H7 (cell line): ENCODE measurements around the gene ALOX15B. TPM values are rescaled to one million over a fixed set of nuclear protein-coding genes. Genes with fewer than 3 reads are reported as not detected.

Experiments used
- DNase-seq: peaks from one replicate; pipeline ENCODE4 v3.0.0; 2012
- H3K27me3 ChIP-seq: 2 replicates; pipeline ENCODE4 v1.6.0; 2011; ENCODE audit warnings: mild to moderate bottlenecking, low read length; ENCODE audit not compliant: control insufficient read depth, insufficient read depth
- H3K36me3 ChIP-seq: replicated peaks from 2 replicates; pipeline ENCODE4 v1.5.1; 2011; ENCODE audit warnings: low read length; ENCODE audit not compliant: control insufficient read depth, insufficient read depth
- H3K4me3 ChIP-seq: 2 replicates; pipeline ENCODE4 v1.5.1; 2011; ENCODE audit warnings: low read depth, mild to moderate bottlenecking, control low read depth, low read length, moderate library complexity; ENCODE audit not compliant: insufficient read depth
- total RNA-seq: library from RNA; depleted of rRNA; stranded (reverse); fragments of >200 nt; shearing (Covaris generic); gene quantifications from 2 replicates; pipeline ENCODE4 v1.2.3, GENCODE V29; 2014

Gene ALOX15B
- total RNA-seq, 1 experiment from 2014 or later = not detected

DNA sequence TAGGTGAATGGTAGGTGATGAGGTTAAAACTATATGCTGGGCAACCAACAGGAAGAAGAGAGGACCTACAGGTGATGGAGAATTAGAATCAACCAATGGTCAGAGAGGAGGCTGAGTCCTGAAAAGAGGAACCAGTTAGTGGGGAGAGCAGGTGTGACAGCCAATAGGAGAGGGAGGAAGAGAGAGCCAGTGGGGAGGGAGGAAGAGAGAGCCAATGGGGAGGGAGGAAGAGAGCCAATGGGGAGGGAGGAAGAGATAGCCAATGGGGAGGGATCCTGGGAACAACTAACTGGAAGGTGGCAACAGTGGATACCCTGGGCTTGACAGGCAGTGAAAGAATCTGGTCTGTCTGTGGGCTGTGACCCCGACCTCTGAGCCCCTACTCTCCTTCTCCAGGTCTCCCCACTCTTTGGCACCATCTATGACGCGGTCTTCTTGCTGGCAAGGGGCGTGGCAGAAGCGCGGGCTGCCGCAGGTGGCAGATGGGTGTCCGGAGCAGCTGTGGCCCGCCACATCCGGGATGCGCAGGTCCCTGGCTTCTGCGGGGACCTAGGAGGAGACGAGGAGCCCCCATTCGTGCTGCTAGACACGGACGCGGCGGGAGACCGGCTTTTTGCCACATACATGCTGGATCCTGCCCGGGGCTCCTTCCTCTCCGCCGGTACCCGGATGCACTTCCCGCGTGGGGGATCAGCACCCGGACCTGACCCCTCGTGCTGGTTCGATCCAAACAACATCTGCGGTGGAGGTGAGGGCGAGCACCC, 32.7 kb upstream of the ALOX15B start:
- Histone ChIP-seq H3K27me3 (peaks cover 34% of the 10 kb centered on the region), H3K36me3 (no peaks in the 10 kb centered on the region), H3K4me3 (no peak overlapping the region)
- DNase-seq = peak; percentile 73

DNA sequence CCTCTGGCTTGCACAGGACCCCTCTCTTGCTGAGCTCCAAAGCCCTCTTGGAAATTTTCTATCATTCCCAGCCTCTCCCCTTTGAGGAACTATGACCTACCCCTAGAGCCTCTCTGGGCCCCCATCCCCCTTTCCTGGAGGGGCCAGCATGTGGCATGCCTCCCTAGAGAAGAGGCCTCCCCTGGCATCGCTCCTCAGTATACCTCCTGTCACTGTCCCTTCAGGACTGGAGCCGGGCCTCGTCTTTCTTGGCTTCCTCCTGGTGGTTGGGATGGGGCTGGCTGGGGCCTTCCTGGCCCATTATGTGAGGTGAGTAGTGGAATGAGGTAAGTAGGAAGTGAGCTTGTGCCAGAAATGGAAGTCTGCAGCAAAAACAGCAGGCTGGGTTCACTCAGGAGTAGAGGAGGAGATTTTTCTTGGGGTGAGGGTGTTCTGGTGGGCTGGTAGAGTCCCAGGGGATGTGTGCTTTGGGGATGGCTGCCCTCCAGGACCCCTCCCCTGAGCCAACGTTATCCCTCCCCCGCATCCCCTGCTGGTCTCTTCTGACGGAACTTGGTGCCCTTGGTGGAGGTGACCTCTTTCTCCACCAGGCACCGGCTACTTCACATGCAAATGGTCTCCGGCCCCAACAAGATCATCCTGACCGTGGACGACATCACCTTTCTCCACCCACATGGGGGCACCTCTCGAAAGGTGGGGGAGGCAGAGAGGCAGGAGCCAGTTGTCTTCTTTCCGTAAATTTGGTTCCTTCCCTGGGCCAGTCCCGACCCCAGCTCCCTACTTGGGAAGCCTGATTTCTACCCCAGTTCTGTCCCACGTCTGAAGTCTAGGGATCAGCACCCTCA, 31.8 kb upstream of the ALOX15B start:
- H3K36me3 ChIP-seq = no peaks in the 10 kb centered on the region
- H3K27me3 ChIP-seq = peaks cover 28% of the 10 kb centered on the region
- H3K4me3 ChIP-seq = no peak overlapping the region
- no peak for DNase-seq

DNA sequence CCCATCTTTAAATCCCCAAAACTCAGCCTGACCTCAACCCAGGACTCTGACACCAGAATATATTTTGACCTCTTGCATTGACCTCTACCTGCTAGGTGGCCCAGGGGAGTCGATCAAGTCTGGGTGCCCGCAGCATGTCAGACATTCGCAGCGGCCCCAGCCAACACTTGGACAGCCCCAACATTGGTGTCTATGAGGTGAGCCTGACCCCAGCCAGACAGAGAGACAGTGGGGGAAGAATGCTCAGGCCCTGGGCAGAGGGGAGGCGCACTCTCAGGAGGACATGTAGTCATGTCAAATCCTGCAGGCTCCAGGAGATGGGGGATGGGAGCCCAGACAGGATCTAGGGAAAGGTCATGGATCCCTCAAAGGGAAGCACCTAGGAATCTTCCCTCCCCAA, 31.0 kb upstream of the ALOX15B start:
- peaks cover 21% of the 10 kb centered on the region for H3K27me3 ChIP-seq
- no peaks in the 10 kb centered on the region for H3K36me3 ChIP-seq
- no peak for DNase-seq
- H3K4me3 ChIP-seq = no peak overlapping the region

DNA sequence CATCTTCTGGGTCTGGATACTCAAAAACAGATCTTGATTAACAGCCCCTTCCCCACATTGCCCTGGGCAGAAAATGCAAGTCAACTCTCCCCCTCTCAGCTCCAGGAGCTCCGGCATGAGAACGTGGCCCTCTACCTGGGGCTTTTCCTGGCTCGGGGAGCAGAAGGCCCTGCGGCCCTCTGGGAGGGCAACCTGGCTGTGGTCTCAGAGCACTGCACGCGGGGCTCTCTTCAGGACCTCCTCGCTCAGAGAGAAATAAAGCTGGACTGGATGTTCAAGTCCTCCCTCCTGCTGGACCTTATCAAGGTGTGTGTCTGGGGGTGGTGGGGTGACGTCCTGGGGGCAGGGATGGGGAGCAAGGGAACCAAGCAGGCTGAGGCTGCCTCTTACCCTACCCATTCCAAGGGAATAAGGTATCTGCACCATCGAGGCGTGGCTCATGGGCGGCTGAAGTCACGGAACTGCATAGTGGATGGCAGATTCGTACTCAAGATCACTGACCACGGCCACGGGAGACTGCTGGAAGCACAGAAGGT, 26.7 kb upstream of the ALOX15B start:
- Histone ChIP-seq H3K36me3 (no peaks in the 10 kb centered on the region), H3K27me3 (peaks cover 26% of the 10 kb centered on the region), H3K4me3 (no peak overlapping the region)
- peak; percentile 18 for DNase-seq

DNA sequence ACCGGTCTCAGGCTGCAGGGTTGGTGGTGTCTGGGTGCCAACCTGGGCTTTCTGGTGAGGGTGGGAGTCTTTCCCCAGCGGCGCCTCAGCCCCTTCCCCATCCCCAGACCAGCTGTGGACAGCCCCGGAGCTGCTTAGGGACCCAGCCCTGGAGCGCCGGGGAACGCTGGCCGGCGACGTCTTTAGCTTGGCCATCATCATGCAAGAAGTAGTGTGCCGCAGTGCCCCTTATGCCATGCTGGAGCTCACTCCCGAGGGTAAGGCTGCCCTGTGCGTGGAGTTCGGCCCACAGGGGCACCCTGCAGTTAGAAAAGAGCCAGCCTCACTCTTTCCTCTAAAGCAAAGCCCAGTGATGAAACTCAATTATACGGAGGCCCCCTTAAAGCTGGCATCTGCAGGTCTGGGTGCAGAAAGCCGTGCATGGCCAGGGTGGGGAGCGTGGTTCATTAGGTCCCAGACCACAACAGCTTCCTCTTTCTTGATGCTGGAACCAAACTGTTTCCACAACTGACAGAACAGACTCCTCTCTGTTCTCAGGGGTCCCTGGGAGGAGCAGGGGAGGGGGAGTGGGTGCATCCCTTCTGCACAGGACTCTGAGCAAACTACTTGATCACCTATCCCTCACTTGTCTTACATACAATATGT, 25.7 kb upstream of the ALOX15B start:
- peak; percentile 35 for DNase-seq
- H3K4me3 ChIP-seq = no peak overlapping the region
- peaks cover 26% of the 10 kb centered on the region for H3K27me3 ChIP-seq
- H3K36me3 ChIP-seq = no peaks in the 10 kb centered on the region

DNA sequence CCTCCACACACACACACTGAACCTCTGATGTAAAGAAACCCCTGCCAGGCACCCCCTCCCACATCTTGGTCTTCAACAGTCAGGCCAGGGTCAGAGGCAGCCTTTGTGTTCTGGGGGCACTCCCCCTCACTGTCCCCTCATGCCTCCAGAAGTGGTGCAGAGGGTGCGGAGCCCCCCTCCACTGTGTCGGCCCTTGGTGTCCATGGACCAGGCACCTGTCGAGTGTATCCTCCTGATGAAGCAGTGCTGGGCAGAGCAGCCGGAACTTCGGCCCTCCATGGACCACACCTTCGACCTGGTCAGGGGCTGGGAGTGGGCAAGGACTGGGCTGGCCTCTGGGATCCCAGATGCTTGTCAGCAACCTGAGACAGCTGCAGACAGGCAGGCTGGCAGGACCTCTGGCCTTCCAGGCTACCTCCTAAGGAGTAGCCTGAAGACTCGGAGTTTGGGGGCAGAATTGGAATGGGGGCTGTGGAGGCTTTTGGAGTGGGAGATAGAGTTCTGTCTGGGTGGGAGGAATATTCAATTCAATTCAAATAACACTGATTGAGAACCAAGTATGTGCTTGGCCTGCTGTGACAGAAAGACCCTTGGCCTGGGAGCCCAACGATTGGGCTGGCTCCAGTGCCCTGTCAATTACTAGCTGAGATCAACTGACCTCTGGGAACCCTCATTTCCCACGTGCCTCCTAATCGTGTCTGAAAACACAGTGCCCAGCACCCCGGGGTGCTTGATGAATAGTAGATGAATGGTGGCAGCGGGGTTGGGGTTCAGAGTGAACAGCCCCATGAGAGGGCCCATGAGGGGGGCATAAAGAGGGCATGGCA, 24.9 kb upstream of the ALOX15B start:
- Histone ChIP-seq H3K36me3 (no peaks in the 10 kb centered on the region), H3K27me3 (peaks cover 26% of the 10 kb centered on the region), H3K4me3 (no peak overlapping the region)
- peak; percentile 10 for DNase-seq

DNA sequence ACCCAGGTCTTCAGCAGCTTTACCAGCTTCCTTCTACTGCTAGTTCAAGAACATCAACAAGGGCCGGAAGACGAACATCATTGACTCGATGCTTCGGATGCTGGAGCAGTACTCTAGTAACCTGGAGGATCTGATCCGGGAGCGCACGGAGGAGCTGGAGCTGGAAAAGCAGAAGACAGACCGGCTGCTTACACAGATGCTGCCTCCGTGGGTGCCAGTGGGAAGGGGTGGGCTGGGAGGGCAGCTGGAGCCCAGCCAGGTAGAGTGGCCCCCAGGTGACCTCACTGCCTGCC, 24.4 kb upstream of the ALOX15B start:
- Histone ChIP-seq H3K27me3 (peaks cover 26% of the 10 kb centered on the region), H3K36me3 (no peaks in the 10 kb centered on the region), H3K4me3 (no peak overlapping the region)
- DNase-seq = no peak

DNA sequence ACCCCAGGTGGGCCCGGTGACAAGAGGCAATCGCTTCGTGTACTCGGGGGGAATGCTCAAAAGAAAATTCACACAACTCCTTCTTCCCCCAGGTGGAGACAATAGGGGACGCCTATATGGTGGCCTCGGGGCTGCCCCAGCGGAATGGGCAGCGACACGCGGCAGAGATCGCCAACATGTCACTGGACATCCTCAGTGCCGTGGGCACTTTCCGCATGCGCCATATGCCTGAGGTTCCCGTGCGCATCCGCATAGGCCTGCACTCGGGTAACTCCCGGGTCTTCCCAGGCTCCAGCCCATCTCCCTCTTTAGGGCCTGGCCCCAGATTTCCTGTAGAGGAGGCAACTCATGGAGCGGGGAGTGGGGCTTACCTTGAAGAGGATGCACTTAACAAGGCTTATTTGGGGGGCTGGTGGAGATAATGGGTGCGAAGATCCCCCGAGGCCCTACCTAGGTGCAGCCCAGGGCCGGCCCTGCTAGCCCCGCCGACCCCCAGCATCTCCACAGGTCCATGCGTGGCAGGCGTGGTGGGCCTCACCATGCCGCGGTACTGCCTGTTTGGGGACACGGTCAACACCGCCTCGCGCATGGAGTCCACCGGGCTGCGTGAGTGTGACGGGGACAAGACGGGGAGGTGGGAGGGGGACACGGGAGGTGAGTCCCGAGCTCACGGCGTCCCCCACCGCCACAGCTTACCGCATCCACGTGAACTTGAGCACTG, 23.5 kb upstream of the ALOX15B start:
- peak overlapping the region; percentile 61 for H3K4me3 ChIP-seq
- DNase-seq = no peak
- no peaks in the 10 kb centered on the region for H3K36me3 ChIP-seq
- H3K27me3 ChIP-seq = peaks cover 26% of the 10 kb centered on the region

DNA sequence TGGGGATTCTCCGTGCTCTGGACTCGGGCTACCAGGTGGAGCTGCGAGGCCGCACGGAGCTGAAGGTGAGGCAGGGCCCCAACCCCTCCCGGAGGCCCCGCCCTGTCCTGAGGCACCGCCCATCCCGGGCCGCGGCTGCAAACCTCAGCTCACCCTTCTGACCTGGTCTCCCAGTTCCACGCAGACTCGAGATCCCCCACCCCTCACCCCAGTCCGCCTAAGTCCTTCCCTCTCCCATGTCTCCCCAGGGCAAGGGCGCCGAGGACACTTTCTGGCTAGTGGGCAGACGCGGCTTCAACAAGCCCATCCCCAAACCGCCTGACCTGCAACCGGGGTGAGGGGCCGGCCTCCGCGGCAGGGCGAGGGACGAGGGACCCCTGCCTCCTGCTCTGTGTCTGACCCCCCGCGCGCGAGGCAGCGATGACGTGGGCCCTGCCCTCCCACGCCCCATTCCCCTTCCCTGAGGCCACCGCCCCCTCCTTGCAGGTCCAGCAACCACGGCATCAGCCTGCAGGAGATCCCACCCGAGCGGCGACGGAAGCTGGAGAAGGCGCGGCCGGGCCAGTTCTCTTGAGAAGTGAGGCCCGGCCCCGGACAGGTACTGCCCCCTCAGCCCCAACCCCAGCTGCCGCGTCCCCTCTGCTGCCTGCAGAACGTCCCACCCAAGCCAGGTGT, 22.8 kb upstream of the ALOX15B start:
- Histone ChIP-seq H3K4me3 (peak overlapping the region; percentile 61), H3K36me3 (no peaks in the 10 kb centered on the region), H3K27me3 (peaks cover 26% of the 10 kb centered on the region)
- DNase-seq = peak; percentile 91

DNA sequence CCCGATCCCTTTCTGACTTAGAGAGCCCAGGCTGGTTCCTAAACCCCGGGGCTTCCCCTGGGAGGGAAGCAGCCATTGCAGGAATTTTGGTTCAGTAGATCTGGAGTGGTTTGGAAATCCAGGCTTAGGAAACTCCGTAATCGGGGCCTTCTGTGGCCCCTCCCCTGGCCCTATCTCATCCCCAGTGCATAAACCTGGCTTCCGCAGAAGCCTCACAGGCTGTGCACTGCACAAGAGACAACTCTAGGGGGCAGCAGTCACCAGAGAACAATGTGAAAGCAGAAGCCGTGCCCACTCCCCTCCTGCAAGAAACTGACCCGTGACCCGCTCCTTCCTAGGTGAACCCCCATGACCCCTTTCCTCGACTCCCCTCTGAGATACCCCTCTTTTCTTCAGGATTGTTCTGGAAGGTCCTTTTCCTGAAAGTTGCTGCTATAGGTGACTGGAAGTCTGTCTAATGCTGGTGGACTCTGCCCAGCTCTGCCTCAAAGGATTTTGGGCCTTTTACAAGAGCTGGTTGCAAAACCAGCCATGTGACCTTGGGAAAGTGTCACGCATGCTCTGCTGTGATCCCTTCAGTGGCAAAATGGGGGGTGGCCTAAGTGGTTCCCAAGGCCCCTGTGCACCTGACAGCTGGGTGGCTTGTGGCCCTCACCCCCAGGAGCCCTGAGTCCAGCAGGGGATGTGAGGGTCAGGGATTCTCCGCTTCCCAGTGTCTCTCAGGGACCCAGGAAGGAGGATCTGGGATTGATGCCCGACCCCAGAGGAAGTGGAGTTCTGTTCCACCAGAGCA, 22.0 kb upstream of the ALOX15B start:
- H3K36me3 ChIP-seq = no peaks in the 10 kb centered on the region
- peak overlapping the region; percentile 61 for H3K4me3 ChIP-seq
- peak; percentile 88 for DNase-seq
- H3K27me3 ChIP-seq = peaks cover 26% of the 10 kb centered on the region

DNA sequence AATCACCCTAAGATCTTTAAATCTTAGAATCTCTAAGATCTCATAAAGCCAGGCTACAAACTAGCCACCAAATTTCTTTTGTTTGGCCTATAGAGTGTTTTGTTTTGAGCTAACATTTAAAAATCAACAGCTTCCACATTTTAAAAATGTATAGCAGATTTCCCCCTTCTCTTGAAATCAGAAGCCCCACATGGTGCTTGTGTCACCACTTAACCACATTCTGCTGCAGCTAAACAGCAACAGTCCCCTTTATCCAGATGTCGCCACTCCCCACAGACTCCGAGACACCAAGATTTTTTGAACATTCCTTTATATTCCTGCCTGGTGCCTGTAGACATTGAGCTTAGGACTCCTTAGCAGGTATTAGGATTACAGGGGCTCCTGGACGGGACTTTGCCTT, 20.4 kb upstream of the ALOX15B start:
- peaks cover 23% of the 10 kb centered on the region for H3K27me3 ChIP-seq
- no peak for DNase-seq
- no peaks in the 10 kb centered on the region for H3K36me3 ChIP-seq
- no peak overlapping the region for H3K4me3 ChIP-seq

DNA sequence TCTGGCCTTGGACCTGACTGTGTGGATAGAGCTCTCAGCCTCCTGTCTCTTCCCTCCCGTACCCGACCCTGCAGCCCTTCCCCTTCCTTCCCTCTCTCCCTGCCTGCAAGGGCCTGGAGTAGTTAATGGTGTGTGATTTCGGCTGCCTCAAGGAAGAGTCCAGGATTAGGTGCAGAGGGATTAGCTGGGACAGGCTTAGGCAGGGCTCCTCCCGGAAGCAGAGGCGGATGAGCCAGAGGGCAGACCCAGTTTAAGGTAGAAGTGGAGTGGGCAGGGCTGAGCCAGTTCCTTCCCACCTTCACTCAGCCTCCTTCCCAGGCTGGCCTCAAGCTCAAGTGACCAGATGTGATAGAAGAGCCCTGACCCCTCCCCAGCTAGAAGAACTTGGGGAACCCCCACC, 19.7 kb upstream of the ALOX15B start:
- Histone ChIP-seq H3K4me3 (no peak overlapping the region), H3K36me3 (no peaks in the 10 kb centered on the region), H3K27me3 (peaks cover 22% of the 10 kb centered on the region)
- DNase-seq = no peak
